HG03342 (cell line): ENCODE results near the gene CDH4.

Source experiments
- ATAC-seq: cut with Tn5 transposase; IDR thresholded peaks from one replicate; pipeline ENCODE4 v1.9.1; 2021; ENCODE audit warnings: mild to moderate bottlenecking, moderate library complexity; ENCODE audit not compliant: unreplicated experiment

CDH4 gene

GRCh38 chr20:61590236-61590635, 338.2 kb downstream of the CDH4 start:
- no peak for ATAC-seq

GRCh38 chr20:61593516-61593915, 341.5 kb downstream of the CDH4 start:
- ATAC-seq: no peak

GRCh38 chr20:61594198-61594597, 342.1 kb downstream of the CDH4 start:
- no peak for ATAC-seq

GRCh38 chr20:61595216-61595615, 343.2 kb downstream of the CDH4 start:
- no peak for ATAC-seq

GRCh38 chr20:61596687-61597330, 344.7 kb downstream of the CDH4 start:
- ATAC-seq: no peak

GRCh38 chr20:61597996-61598395, 345.9 kb downstream of the CDH4 start:
- ATAC-seq: no peak

GRCh38 chr20:61598586-61598985, 346.5 kb downstream of the CDH4 start:
- no peak for ATAC-seq

- ATAC-seq: no peak
Measured at GRCh38 chr20:61599061-61599531, 347.0 kb downstream of the CDH4 start.

- no peak for ATAC-seq
Measured at GRCh38 chr20:61599541-61599992, 347.5 kb downstream of the CDH4 start.

- no peak for ATAC-seq
Measured at GRCh38 chr20:61600016-61600415, 348.0 kb downstream of the CDH4 start.

- no peak for ATAC-seq
Measured at GRCh38 chr20:61601361-61601760, 349.3 kb downstream of the CDH4 start.

- ATAC-seq: no peak
Measured at GRCh38 chr20:61601853-61602252, 349.8 kb downstream of the CDH4 start.

GRCh38 chr20:61603715-61604114, 351.7 kb downstream of the CDH4 start:
- ATAC-seq: no peak

GRCh38 chr20:61604549-61604948, 352.5 kb downstream of the CDH4 start:
- ATAC-seq: no peak

GRCh38 chr20:61605283-61605682, 353.2 kb downstream of the CDH4 start:
- ATAC-seq: no peak

GRCh38 chr20:61605862-61606557, 353.9 kb downstream of the CDH4 start:
- ATAC-seq: no peak

GRCh38 chr20:61608275-61609085, 356.4 kb downstream of the CDH4 start:
- ATAC-seq: no peak

- ATAC-seq: no peak
Measured at GRCh38 chr20:61609461-61609860, 357.4 kb downstream of the CDH4 start.

- ATAC-seq: no peak
Measured at GRCh38 chr20:61611401-61612180, 359.5 kb downstream of the CDH4 start.

- no peak for ATAC-seq
Measured at GRCh38 chr20:61613917-61614705, 362.1 kb downstream of the CDH4 start.
